HCT116 (cell line): ENCODE data around the gene AGAP1. TPM values are rescaled to one million over a fixed set of nuclear protein-coding genes. Genes with fewer than 3 reads are reported as not detected.

Experiments used
- ATAC-seq: fragments of 200-7000 bp; cut with Tn5 transposase; 2 replicates; pipeline ENCODE4 v1.9.1; 2020; ENCODE audit warnings: mild to moderate bottlenecking, moderate library complexity
- BruUV-seq: library from RNA; stranded (reverse); fragments of 400-500 nt; replicated peaks from 2 replicates; lab custom pipeline; 2021; lab: Mats Ljungman, UMichigan
- CTCF ChIA-PET: fragments of 300-600 bp; sonication (Branson Sonifier 250); formaldehyde crosslinking; loops from one replicate; lab custom pipeline; 2021; ENCODE audit warnings: antibody characterized with exemption; lab: Charles Lee
- POLR2A ChIA-PET: fragments of 300-600, 350-600 bp; sonication (Branson Sonifier 250); formaldehyde crosslinking; loops from one replicate; lab custom pipeline; 2021; ENCODE audit warnings: antibody characterized with exemption; lab: Charles Lee
- RAD21 ChIA-PET, 2 experiments: fragments of 300-600 bp; sonication (Branson Sonifier 250); formaldehyde crosslinking; loops; one replicate each; lab custom pipeline; 2023; ENCODE audit warnings: low total read pairs in 2 of 2; ENCODE audit not compliant: uncharacterized antibody in 2 of 2, unreplicated experiment in 2 of 2, low non-redundant PET in 1 of 2; lab: Charles Lee
- DNase-seq: peaks from one replicate; pipeline ENCODE4 v3.0.0-alpha.2; 2010; ENCODE audit warnings: low read depth, low spot score
- H2AFZ ChIP-seq: fragments of 200-600 bp; shearing (Covaris generic), sonication (generic); 2 replicates; pipeline ENCODE4 v1.6.1; 2017; ENCODE audit warnings: low read depth, mixed run types, mixed read lengths, antibody characterized with exemption, low read length; ENCODE audit not compliant: poor library complexity, severe bottlenecking
- H3K27ac ChIP-seq: 2 replicates; pipeline ENCODE4 v1.5.1; 2012; ENCODE audit warnings: low read depth, low read length
- H3K27me3 ChIP-seq: fragments of 200-600 bp; sonication (generic); 2 replicates; pipeline ENCODE4 v1.6.1; 2016; ENCODE audit warnings: mixed run types, low read length, mixed read lengths; ENCODE audit not compliant: insufficient read depth
- H3K36me3 ChIP-seq, 2 experiments: fragments of 200-500 bp in 1 of 2; fragments of 200-600 bp in 1 of 2; sonication (Bioruptor generic) in 1 of 2; sonication (generic) in 1 of 2; 2 replicates each; pipeline versions ENCODE4 v1.5.1 to v1.6.1; 2014 to 2016; ENCODE audit warnings: low read length in 2 of 2, inconsistent platforms in 1 of 2, mixed read lengths in 1 of 2, mixed run types in 1 of 2; ENCODE audit not compliant: insufficient read depth in 2 of 2, control insufficient read depth in 1 of 2
- H3K4me1 ChIP-seq, 2 experiments: fragments of 200-600 bp in 1 of 2; sonication (generic) in 1 of 2; 2 replicates each; pipeline versions ENCODE4 v1.5.1 to v1.6.1; 2012 to 2017; ENCODE audit warnings: low read length in 2 of 2, inconsistent platforms in 1 of 2, mild to moderate bottlenecking in 1 of 2, mixed read lengths in 1 of 2, mixed run types in 1 of 2, moderate library complexity in 1 of 2; ENCODE audit not compliant: insufficient read depth in 2 of 2, control insufficient read depth in 1 of 2
- H3K4me2 ChIP-seq: fragments of 200-600 bp; sonication (generic); 2 replicates; pipeline ENCODE4 v1.6.1; 2017; ENCODE audit warnings: mixed run types, low read length, mixed read lengths
- H3K4me3 ChIP-seq, 2 experiments: fragments of 200-600 bp in 1 of 2; sonication (generic) in 1 of 2; replicated peaks in 1 of 2; 2 replicates each; pipeline ENCODE4 v1.5.1; 2011 to 2016; ENCODE audit warnings: low read length in 2 of 2, control low read depth in 1 of 2, low read depth in 1 of 2, mild to moderate bottlenecking in 1 of 2, mixed read lengths in 1 of 2, mixed run types in 1 of 2
- H3K79me2 ChIP-seq: fragments of 200-600 bp; sonication (generic); 2 replicates; pipeline ENCODE4 v1.6.1; 2017; ENCODE audit warnings: mild to moderate bottlenecking, mixed run types, low read length, moderate library complexity, mixed read lengths; ENCODE audit not compliant: insufficient read depth
- H3K9ac ChIP-seq: fragments of 200-600 bp; sonication (generic); 2 replicates; pipeline ENCODE4 v1.6.1; 2016; ENCODE audit warnings: low read length, mixed read lengths
- H3K9me2 ChIP-seq: fragments of 200-600 bp; sonication (generic), shearing (Covaris generic); 2 replicates; pipeline ENCODE4 v1.6.1; 2017; ENCODE audit warnings: mixed run types, mild to moderate bottlenecking, moderate library complexity; ENCODE audit not compliant: insufficient read depth
- H3K9me3 ChIP-seq, 2 experiments: fragments of 200-500 bp in 1 of 2; fragments of 200-600 bp in 1 of 2; sonication (Bioruptor generic) in 1 of 2; sonication (generic) in 1 of 2; 2 replicates each; pipeline ENCODE4 v1.6.1; 2014 to 2017; ENCODE audit warnings: low read length in 2 of 2, mixed read lengths in 2 of 2, inconsistent platforms in 1 of 2, low read depth in 1 of 2, mild to moderate bottlenecking in 1 of 2, mixed run types in 1 of 2, moderate library complexity in 1 of 2; ENCODE audit not compliant: control insufficient read depth in 1 of 2, insufficient read depth in 1 of 2
- H4K20me1 ChIP-seq: fragments of 200-600 bp; sonication (generic), shearing (Covaris generic); 2 replicates; pipeline ENCODE4 v1.6.1; 2017; ENCODE audit warnings: mixed run types, mild to moderate bottlenecking, moderate library complexity; ENCODE audit not compliant: insufficient read depth
- ATF3 ChIP-seq: IDR thresholded peaks from 2 replicates; pipeline ENCODE4 v1.6.1; 2012
- CBX3 ChIP-seq: IDR thresholded peaks from 2 replicates; pipeline ENCODE4 v1.6.1; 2012; ENCODE audit warnings: low read depth
- CEBPB ChIP-seq: IDR thresholded peaks from 2 replicates; pipeline ENCODE4 v1.6.1; 2012; ENCODE audit warnings: low read depth
- EGR1 ChIP-seq: IDR thresholded peaks from 2 replicates; pipeline ENCODE4 v1.6.1; 2012; ENCODE audit warnings: low read depth
- EZH2phosphoT487 ChIP-seq: fragments of 200-600 bp; IDR thresholded peaks from 2 replicates; pipeline ENCODE4 v1.6.1; 2018; ENCODE audit warnings: antibody characterized with exemption, borderline replicate concordance
- FOSL1 ChIP-seq: IDR thresholded peaks from 2 replicates; pipeline ENCODE4 v1.6.1; 2012; ENCODE audit warnings: low read depth
- MAX ChIP-seq: IDR thresholded peaks from 2 replicates; pipeline ENCODE4 v1.6.1; 2012
- RAD21 ChIP-seq: IDR thresholded peaks from 2 replicates; pipeline ENCODE4 v1.6.1; 2012; ENCODE audit warnings: low read depth, mild to moderate bottlenecking
- REST ChIP-seq: IDR thresholded peaks from 2 replicates; pipeline ENCODE4 v1.6.1; 2012; ENCODE audit warnings: low read depth
- SP1 ChIP-seq: IDR thresholded peaks from 2 replicates; pipeline ENCODE4 v1.6.1; 2012; ENCODE audit warnings: low read depth
- YY1 ChIP-seq: IDR thresholded peaks from 2 replicates; pipeline ENCODE4 v1.6.1; 2011; ENCODE audit warnings: low read length, low read depth, moderate library complexity, mild to moderate bottlenecking; ENCODE audit not compliant: insufficient replicate concordance; ENCODE audit errors: extremely low read depth
- ZBTB33 ChIP-seq: IDR thresholded peaks from 2 replicates; pipeline ENCODE4 v1.6.1; 2011; ENCODE audit warnings: mild to moderate bottlenecking, low read length, moderate library complexity; ENCODE audit not compliant: insufficient replicate concordance; ENCODE audit errors: extremely low read depth
- ZFX ChIP-seq: fragments of 450-650 bp; IDR thresholded peaks from 2 replicates; pipeline ENCODE4 v1.6.1; 2017
- intact Hi-C: fragments of 100-400 bp; cut with micrococcal nuclease; formaldehyde crosslinking; loops from 2 replicates; pipeline ENCODE4 v1.10.0; 2022
- total RNA-seq: library from RNA; stranded (reverse); gene quantifications from one replicate; pipeline ENCODE4 v1.2.1, GENCODE V29; 2021; ENCODE audit not compliant: unreplicated experiment

AGAP1 gene
- total RNA-seq, 1 experiment from 2014 or later, result 43.8 TPM

GRCh38 chr2:235727891-235728799, 234.3 kb downstream of the AGAP1 start:
- intact Hi-C loops, result no loop called here
- TF ChIP-seq SP1, result no peak
- no peak for TF ChIP-seq FOSL1
- no peak for TF ChIP-seq CEBPB
- TF ChIP-seq REST, result no peak
- no peak for TF ChIP-seq RAD21
- no peak for TF ChIP-seq ZFX
- no peak for TF ChIP-seq CBX3
- TF ChIP-seq EGR1, result no peak
- no peak for TF ChIP-seq YY1
- TF ChIP-seq ATF3, result no peak
- TF ChIP-seq MAX, result no peak
- TF ChIP-seq ZBTB33, result no peak
- TF ChIP-seq EZH2phosphoT487, result no peak
- H3K27me3 ChIP-seq, result no peaks in the 10 kb centered on the region
- DNase-seq (no peak), ATAC-seq (no peak)
- CTCF ChIA-PET, result no interaction called here
- peaks cover 7% of the 10 kb centered on the region; the same call in 1 of the 2 replicates for H3K79me2 ChIP-seq
- no peak overlapping the region for H3K27ac ChIP-seq
- no peak overlapping the region for H3K4me3 ChIP-seq
- no peak overlapping the region for H3K9ac ChIP-seq
- POLR2A ChIA-PET, result no interaction called here
- H3K9me2 ChIP-seq, result no peaks in the 10 kb centered on the region
- no peaks in the 10 kb centered on the region for H4K20me1 ChIP-seq
- H3K9me3 ChIP-seq, result no peaks in the 10 kb centered on the region
- no peak overlapping the region for H2AFZ ChIP-seq
- H3K4me2 ChIP-seq, result no peak overlapping the region
- no TSS peak for BruUV-seq
- RAD21 ChIA-PET, result no interaction called here
- H3K4me1 ChIP-seq, result no peaks in the 10 kb centered on the region
- no peaks in the 10 kb centered on the region for H3K36me3 ChIP-seq
